NCI-H226 (cell line): Measurements from ENCODE around the gene SS18L1.

Experiments
- DNase-seq: peaks from one replicate; pipeline ENCODE4 v3.0.0-alpha.2; 2015

Gene SS18L1

DNA sequence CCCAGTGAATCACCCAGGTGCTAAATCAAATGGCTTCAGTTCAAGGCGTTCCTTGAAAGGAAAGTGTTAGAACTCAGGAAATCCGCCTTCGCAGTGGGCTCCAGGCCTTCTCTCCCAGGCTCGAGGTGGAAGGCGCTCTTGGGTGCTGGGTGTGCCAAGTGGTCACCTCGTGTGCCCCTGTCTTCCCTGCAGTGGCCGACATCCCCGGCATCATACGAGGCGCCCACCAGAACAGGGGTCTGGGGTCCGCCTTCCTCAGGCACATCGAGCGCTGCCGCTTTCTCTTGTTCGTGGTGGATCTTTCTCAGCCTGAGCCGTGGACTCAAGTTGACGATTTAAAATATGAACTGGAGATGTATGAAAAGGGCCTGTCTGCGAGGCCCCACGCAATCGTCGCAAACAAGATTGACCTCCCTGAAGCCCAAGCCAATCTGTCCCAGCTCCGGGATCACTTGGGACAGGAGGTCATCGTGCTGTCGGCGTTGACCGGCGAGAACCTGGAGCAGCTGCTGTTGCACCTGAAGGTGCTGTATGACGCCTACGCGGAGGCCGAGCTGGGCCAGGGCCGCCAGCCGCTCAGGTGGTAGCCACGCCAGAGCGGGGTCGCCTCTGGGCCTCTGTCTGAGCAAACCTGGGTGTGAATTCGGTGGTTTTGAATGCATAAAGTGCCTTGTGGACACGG is 57.1 kb downstream of the SS18L1 start:
- DNase-seq: no peak

DNA sequence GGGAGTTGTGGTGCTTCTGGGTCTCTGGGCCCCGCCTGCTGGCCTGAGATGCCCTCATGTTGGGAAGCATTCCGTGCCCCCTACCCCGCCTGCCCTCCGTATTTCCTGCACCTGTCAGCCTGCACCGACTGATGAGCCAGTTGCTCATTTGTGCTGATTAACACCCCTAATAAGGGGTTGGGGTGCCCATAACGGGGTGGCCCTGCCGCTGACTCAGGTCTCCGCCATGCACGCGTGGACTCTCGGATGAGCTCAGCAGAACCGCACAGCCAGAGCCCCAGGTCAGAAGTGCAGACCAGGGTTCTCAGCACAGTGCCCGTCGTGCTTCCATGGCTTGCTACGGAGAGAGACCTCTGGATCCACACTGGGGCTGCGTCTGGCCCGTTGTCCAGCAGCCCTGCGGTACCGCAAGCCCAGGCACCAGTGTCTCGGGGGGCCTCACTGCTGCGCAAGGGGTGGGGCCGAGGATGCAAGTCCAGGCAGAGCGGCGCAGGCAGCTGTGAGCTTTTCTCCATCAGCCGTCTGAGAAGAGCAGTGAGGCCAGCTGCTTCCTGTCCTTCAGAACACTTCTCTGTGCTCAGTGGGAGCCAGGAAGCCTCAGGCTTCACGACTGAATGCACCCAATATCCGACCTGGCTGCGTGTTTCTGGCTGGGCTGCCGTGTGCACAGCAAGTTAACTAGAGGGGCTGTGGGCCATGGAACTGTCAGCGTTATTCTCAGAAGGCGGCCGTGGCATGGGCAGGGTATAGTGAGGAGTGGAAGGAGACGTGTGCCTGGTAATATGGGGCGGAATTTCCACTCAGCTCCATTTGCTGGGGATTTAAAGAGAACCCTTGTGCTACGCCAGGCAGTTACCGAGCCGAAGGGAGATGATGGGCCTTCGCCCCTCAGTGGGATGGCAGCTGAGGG is 57.9 kb downstream of the SS18L1 start:
- no peak for DNase-seq

DNA sequence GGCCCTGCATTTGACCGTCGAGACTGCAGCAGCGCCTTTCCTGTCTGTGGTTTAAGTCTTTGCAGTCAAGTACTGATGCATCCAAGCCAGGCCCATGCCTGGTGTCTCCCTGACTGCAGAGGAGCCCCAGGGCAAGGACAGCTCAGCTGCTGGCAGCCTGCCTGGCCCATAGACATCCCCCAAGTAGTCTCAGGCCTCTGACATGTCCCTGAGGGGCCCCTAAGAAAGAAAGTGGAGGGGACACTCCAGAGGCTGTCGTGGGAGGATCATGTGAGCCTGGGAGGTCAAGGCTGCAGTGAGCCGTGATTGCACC is 58.5 kb downstream of the SS18L1 start:
- DNase-seq: no peak

DNA sequence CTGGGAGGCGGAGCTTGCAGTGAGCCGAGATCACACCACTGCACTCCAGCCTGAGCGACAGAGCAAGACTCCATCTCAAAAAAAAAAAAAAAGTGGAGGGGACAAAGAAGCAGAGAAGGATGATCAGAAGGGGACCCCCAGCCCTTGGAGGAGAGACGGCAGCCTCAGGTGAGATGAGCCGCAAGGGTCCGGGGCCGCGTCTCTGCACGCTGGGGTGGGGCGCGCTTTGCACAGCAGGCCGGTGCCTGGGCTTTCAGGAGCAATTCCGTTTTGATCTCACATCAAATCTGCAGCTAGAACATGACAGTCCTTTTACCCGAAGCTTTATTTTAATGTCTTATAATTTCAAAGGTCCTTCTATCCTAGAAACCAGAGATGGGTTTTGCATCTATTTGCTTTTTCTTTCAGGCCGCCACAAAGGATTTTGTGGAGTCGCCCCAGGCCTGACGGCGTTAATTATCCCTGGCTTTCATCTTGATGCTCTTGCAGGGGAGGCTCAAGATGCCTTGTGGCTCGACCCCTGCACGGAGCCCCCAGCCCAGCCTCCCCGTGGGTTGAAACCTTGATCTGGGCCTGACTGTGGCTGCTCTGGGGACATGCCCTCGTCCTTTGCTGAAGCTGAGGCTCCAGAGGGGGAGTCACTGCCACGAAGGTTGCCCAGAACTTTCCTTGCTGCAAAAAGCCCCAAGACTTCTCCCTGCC is 59.3 kb downstream of the SS18L1 start:
- no peak for DNase-seq

DNA sequence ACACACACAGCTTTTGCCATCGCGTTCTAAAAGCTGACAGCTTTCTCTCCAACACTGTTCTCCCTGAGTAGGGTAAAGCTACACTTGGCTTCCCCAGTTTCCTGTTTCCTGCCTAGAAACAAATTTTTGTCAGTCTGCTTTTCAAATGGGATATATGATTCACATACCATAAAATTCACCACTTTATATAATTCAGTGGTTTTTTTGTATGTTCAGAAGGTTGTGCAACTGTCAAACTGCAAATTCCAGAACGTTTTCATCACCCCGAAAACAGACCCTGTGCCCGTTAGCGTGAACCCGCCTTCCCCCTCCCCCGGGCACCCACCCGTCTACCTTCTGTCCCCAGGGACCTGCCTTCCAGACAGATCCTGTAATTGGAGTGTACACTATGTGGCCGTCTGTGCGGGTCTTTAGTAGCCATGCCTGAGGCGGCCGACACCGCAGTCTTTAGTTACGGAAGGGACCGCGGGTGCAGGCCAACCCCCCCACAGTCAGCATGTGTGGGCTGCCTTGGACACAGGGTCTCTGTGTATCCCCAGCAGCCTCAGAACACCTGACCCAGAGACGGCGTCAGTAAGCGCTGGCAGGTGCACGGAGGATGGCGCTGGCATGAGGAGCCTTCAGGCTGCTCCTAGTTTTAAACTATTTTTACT is 59.9 kb downstream of the SS18L1 start:
- DNase-seq: no peak

DNA sequence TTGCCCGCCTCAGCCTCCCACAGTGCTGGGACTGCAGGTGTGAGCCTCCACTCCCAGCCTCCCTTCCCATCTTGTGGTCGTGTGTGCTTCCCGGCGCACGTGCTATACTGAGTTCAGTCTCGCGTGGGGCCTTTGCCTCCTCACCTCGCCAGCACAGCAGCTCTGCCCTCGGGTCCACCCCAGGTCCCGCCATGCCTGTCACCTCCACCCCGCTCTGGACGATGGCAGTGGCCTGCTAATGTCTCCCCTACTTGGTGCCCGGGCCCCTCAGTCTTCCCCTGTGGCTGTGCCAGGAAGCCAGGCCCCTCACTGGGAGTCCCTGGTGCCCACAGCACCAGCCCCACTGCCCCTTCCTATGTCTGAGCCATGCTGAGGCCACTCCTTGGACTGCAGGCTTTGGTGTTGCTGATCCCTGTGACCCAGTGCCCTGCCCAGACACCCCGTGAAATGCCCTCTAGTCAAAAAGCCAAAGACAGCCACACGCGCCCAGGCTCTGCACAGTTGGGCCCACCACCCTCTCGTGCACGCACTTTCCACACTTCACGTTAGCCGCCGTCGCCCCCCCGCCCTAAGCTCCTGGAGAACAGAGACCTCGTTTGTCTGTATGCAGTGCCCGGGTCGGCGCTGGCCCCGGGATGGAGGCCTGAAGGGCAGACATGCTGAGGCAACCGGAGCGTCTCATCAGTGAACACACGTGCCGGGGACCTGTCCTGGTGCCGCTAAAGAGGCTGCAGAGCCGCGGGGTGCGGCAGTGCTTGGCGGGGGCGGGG is 62.2 kb downstream of the SS18L1 start:
- DNase-seq: no peak

DNA sequence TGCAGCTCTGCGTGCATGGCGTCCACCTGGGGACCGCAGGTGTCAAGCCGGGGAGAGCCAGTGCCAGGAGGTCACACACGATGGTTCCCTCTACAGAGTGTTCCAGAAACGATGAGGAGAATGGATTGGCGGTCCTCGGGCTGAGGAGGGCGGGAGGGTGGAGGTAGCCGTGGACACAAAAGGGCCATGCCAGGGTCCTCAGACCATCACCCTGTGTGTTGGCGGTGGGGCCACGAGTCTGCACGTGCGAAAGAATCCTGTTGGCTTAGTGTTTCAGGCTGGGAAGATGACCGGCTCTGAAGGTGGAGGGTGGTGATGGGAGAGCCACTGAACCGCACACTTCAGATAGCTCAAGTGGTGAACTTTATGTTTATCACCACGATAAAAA is 62.8 kb downstream of the SS18L1 start:
- DNase-seq: no peak

DNA sequence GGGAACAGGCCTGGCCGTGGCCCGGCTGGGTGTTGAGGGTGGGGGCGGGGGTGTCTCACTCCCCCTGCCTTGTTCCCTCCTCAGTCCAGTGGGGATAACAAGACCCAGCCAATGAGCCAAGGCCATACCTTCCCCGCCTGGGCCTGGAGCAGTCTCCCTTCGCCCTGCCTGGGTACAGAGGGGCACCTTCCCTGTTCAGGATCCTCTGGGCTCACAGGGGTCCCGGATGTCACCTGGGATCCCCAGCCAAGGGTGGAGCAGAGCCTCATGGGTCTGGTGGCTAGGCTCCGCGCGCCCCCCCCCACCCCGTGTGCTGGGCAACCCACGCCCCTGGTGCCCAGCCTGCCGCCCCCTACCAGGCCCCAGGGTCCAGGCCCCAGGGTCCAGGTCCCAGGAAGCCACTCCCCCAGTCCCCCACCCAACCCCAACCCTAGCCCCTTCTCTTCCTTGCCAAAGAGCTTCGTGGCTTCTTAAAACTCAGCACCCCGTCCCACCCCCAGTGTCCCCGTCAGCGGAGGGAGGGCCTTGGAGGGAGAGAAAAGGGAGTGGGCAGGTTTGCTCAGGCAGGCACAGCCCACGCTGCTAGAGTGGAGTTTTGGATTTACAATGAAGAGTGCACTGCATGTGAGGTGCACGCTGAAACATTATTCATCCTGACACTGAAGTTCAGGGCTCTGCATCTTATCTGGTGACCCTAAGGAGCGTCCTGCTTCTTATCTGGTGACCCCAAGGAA is 64.7 kb downstream of the SS18L1 start:
- DNase-seq: no peak

DNA sequence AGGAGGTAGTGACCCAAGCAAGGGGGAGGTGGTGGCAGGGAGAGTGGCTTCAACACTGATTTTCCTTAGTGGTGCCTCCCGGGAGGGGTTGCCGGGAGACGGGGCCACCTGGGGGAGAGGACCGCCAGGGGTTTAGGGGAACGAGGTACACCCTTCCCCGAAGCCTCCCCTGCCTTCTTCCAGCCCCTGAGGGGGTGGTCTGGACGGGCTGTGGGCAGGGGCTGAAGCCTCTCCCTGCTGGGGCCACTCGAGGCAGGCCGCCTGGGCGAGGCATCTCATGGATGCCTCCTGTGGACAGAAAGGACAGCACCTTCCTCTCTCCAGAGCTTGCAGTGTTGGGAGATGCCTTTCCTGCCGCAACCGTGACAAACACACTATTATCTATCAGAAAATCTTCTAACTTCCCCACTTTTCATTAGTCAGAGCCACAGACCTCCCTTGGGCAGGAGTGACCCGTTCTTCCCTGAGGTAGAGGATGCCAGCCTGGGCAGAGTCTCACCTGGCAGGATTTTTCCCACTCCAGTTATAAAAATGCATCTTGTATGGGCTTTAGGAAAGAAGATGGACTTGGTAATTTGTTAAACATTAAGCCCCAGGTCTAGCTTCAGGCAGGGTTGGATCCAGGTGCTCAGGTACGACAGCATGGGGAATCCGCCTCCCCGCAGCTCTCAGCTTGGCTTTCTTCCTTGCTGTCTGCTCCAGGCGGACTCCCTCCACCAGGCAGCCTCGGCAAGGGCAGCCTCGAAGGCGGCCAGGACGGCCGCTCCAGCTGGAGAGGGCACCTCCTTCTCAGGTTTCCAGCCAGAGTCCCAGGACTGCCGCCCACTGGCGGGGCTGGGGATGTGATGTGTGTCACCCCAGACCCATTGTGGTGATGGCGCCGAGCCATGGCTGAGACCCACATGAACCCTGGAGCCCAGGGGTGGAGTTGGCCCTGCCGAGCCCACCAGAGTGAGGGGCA is 65.5 kb downstream of the SS18L1 start:
- no peak for DNase-seq

DNA sequence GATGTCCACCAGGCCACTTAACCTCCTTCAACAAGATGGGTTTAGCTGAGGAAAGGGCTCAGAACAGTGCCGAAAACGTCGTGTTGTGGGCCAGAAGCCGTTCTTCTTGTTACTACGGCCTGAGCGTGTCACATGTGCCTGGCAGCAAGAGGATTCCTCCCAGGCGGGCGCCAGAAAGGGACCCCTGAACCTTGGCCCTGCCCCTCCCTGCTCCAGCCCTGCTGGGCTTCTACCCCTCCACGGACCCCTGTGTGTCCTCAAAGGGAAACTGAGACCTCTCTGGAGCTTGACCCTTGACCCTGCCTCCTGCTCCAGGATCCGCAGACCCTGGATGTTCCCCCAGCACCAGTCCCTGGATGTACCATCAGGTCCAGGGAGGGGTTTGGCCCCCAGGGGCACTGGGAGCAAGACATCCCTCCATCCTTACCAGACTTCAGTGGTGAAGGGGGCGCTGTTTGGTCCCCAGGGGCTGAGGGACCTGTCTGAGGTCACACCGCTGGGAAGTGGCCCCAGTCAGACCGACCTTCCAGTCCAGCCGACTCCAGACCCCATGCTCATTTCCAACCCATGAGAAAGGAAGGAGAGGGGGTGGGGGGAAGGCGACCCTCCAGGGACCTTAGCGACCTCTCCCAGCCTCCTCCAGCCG is 66.4 kb downstream of the SS18L1 start:
- DNase-seq: no peak

DNA sequence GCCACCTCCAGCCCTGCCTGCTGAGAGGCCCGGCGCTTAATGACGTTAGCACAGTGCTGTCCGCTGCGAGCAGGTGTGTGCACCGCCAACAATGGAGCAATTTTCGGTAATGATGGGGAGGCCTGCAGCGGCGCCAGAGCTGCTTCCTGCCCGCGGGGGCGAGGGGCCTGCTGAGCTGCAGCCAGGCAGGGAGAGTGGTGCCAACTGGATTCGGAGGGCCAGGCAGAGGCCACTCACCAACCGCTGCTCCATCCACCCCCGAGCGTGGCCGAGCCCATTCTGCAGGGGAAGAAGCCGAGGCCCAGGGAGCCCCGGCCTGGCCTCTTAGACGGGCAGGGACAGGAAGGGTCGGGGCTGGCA is 66.9 kb downstream of the SS18L1 start:
- no peak for DNase-seq

DNA sequence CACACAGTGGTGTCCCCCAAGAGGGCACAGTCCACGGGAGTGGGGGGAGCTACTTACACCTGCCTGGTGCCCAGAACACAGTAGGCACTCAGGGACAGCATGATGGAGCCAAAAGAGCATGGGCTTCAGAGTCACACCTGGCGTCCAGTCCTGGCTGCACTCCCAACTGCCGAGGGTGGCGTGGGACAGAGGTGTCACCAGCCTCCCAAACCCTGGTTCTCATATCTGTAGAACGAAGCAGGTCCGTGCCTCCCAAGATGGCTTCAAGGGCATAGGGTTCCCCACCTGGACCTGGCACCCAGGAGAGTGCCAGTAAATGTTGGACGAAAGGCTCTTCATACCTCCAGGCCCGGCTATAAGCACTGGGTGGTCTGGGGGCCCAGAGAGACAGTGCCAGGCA is 67.6 kb downstream of the SS18L1 start:
- no peak for DNase-seq

DNA sequence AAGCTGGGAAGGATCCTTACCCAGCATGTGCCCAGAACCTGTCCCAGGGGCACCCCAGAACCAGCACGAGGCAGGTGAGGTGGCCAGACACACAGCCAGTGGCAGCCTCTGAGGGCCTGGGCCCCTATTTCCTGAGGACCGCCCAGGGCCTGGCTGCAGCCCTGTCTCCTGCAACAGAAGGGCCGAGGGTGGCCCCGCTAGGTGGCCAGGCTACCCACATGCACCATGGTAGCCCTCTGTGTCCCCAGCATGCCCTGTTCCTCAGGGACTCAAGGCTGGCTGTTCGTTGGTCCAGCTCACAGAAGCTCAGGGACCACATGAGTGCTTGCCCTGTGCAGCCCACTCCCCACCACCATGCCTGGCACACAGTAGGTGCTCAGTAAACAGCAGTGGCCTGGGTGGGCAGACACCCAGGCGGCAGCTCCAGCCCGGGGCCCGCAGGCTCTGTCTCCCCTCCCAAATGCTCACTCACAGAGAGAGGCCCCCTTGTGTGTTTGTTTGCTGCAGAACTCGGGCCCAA is 68.3 kb downstream of the SS18L1 start:
- no peak for DNase-seq

DNA sequence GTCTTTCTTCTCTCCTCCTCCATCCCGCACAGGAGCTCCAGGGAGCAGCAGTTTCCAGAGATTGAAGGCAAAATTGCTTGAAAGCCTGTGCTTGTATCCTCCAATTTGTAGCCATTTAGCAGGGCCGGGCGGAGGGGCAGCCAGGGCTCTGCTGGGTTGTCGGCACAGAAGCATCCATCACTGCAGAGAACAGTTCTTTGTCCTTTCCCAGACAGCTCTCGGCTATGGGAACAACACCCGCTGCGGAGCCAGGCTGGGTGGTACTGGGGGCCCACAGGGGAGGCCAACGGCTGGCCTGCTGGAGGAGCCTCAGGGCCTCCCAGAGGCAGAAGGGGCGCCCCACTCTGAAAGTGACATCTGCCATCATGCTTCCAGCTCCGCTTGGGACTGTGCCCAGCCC is 68.7 kb downstream of the SS18L1 start:
- no peak for DNase-seq

DNA sequence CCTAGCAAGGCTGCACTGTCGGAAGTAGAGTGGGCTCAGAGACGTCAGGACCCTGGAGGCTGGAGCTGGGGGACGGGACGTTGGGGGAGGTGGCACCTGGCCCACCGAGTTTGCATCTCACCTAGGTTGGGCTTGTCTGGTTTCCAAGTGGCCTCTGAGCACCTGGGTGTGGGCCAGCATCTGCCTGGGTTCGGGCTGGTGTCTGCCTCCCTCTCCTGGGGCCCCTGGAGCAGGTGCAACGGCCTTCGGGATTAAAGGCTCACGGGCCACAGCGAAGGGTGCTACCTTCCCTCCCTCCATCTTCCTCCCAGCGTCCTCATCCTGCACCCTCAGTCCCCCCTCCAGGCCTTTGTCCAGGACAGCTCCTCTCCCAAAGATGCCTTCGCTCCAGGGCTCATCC is 70.5 kb downstream of the SS18L1 start:
- DNase-seq: no peak

DNA sequence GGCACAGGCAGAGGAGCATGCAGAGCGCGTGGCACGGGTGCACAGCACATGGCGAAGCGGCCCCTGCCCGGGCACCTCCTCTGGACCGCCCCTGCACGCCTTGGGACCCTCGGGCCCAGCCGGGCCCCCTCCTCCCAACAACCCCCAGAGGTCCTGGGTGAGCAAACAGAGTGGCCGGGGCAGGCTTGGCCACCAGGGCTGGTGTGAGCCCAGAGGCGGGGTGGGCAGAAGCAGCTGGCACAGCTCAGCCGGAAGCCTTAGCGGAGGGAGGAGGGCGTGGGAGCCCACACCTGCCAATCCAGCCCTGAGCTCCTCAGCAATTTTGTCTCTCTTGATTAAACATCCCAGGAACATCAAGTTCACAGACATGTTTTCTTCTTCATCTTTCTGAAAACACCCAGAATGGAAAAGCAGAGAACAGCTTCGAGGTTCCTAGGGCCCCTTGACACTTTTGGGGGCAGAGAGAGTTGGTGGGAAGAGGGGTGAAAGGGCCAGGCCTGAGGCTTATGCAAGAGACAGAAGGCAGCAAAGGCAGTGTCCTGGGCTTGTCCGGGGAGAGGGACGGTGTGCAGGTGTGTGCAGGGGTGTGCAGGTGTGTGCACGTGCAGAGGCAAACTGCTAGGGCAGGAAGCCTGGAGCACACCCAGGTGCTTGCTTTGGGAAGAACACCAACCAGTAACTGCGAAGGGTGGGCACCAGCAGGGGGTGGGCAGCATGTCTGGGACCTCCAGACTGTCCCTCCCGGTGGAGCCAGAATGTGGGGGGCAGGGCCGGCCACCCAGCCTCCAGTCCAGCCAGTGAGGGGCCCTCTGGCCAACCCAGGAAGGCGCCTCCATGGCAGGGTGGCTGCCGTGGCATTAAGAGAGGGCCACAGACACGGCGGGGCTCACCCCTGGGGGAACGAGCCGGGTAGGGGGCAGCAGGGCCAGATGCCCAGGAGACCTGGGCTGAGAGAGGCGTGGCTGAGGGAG is 71.7 kb downstream of the SS18L1 start:
- no peak for DNase-seq

DNA sequence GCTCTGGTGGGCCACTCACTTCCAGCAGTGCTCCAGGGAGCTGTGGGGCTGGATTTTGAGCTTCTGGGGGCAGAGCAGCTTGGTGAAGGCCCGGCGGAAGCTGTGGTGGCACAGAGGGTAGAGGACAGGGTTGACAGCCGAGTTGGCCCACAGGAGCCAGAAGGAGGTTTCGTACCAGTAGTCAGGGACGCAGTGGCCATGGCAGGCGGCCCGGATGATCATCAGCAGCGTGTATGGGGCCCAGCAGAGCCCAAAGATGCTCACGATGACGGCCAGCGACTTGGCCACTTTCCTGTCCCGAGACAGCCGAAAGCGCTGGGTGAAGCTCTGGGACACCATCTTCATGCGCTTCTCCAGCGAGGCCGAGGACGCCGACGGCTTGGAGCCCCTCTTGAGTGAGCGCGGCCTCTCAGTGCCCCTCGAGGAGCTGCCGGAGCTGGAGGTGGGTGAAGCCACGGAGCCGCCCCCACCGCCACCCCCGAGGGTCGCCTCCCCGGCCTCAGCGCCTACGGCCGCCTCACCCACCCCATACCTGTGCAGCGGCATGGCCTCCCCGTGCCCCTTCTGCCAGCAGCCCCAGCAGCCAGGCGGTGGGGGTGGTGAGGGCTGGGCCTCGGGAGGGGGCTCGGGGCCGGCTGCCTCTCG is 72.5 kb downstream of the SS18L1 start:
- DNase-seq: no peak
